Right renal pelvis (tissue), 4 donors: ENCODE results near the gene CABLES2. TPM values are rescaled to one million over a fixed set of nuclear protein-coding genes. Genes with fewer than 3 reads are reported as not detected.

Experiments used
- DNase-seq, 4 donors: peaks; one replicate each; pipeline ENCODE4 v3.0.0-alpha.2; 2013; ENCODE audit warnings: low read depth in 4 of 4, low spot score in 3 of 4, missing footprints in 1 of 4
- polyA plus RNA-seq, 4 donors: library from polyadenylated mRNA; unstranded; fragments of 120-200 nt; gene quantifications; one replicate each; pipeline ENCODE4 v1.2.1, GENCODE V29; 2013; ENCODE audit not compliant: insufficient read length in 4 of 4

CABLES2 gene
- polyA plus RNA-seq, 4 donors, result 9.4 to 11.8 (median 10.4) TPM

GRCh38 chr20:62353289-62354030 lies 53.6 kb downstream of the CABLES2 start:
- DNase-seq, result no peak

DNA sequence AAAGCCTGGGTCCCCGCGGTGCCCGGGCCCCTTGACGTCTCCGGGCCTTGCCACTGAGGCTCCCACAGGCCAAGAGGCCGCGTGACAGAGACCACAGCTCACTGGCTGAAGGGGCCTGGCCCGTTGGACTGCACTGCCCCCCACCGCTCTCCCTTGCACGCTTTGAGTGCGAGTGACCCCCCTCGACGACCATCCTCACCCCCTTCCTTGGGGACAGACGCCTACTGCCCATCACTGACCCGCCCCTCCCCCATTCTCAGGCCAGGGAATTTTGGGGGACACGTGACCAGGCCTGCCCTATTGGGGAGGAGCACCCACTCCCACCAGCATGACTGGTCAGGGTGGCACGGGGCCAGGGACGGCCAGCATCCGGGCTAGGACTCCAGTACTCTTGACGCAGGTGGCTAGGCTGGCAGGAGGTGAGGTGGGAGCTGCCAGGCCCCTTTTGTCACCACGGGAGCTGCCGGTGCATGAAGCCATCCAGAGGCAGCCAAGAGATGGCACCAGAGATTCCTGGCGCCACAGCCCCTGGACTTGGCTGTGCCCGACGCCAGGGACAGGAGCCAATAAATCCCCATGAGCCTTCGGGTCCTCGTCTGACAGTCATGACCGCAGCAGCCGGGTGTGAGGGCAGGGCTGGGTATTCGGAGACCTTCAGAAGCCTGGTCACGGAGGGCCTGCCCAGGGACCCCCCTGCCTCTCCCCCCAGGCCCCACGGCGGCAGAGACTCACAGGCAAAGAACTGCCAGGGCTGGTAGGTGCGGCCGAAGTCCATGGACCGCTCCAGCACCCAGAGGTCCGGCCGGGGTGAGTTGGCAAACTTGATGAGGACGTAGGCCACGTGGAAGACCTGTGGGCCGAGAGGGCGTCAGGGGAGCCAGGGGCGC lies 54.4 kb downstream of the CABLES2 start:
- no peak for DNase-seq

DNA sequence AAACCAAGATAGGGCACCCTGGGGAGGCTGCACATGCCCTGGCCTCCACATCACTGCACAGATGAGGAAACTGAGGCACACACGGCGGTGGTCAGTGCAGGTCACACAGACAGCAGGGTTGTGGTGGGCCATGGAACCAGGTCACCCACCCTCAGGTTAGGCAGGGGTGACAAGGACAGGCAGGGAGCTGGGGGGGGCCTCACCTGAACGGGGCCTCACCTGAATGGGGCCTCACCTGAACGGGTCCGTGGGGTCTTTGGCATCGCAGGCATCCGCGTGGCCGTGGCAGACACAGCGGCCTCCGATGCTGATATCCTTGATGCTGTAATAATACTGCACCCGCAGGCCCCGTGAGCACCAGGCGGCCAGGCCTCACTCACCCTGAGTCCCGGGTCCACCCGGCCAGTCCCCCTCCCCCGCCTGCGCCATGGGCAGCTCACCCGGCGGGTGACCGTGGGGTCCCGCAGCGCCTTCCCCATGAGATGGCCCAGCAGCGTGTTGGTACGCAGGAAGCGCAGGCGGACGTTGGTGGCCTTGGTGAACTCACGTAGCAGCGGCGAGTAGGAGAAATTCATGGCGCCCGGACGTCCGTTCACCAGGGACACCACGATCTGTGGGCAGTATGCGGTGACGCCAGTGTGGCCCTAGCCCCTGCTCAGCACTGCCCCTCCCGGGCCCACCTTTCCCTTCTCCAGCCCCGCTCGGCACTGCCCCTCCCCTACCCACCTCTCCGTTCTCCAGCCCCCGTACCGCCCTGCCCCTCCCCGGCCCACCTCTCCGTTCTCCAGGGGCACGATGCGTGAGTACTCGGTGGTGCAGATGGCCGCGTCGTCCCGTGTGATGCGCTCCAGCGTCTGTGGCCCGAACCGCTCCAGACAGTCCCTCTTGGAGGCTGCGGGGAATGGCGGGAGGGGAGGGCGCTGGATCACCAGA lies 55.4 kb downstream of the CABLES2 start:
- no peak for DNase-seq

DNA sequence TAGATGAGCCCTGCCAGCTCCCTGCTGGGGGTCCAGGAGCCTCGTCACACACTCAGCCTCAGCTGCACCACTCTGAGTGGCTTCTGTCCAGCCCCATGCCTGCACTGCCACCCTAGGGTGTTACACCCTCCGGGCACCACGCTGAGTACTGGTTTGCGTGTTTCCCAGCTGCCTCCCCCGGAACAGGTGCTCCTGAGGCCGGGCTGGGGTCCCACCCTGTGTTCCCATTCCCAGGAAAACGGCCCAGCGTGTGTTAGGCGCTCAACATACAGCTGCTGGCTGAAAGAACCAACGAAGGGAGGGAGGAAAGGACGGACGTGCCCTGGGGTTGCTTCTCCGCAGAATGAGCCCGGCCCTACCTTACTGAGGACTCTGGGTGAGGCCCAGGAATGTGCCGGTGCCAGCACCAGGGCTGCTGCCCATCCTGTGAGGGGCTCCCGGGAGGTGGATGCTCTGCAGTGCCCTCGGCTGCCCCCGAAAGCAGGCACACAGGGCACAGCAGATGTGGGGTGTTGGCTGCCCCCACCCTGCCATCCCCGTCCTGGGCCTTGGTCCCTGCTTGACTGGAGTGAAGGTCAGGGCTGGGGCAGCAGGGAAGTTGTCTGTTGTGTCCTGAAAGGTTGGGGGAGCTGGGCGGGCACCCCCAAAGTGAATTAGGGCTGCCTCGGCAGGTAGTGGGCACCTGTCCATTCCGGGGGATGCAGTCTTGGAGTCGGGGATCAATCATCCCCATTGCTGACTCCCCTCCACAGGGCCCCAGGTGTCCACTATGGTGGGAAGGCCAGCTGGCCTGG lies 56.3 kb downstream of the CABLES2 start:
- no peak for DNase-seq

- no peak for DNase-seq
Observed at GRCh38 chr20:62350098-62350628, 56.9 kb downstream of the CABLES2 start.

DNA sequence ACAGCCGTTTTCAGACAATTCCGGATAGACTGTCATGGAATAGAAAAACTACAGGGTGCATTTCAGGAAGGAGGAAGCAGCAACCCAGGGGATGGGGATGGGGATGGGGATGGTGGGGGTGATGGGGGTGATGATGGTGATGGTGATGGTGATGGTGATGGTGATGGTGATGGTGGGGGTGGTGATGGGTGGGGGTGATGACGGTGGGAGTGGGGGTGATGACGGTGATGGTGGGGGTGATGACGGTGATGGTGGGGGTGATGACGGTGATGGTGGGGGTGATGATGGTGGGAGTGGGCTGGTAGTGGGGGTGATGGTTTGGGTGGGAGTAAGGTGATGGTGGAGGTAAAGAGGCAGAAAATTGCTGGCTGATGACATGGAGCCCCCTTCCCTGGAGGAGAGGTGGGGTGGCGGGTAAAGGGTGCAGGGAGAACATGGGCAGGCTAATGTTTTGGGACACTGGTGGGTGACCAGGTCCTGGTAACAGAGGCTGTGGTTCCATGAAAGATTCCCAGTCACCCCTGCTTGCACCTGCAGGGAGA lies 57.5 kb downstream of the CABLES2 start:
- DNase-seq, result no peak

DNA sequence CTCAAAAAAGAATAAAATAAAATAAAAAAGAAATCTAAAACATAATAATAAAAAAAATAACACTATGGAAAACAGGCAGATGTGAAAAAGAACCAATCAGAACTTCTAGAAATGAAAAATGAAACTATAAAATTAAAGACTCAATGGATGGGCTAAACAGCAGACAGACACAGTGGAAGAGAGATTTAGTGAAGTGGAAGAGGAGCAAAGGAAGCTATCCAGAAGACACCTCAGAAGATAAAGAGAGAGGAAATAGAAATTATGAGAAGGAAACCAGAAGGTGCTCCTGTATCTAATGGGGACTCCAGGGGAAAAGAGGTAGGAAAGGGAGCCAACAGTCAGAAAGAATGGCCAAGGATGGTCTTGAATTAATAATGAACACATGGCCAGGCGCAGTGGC lies 58.5 kb downstream of the CABLES2 start:
- no peak for DNase-seq

GRCh38 chr20:62347445-62347844 lies 59.6 kb downstream of the CABLES2 start:
- no peak for DNase-seq

DNA sequence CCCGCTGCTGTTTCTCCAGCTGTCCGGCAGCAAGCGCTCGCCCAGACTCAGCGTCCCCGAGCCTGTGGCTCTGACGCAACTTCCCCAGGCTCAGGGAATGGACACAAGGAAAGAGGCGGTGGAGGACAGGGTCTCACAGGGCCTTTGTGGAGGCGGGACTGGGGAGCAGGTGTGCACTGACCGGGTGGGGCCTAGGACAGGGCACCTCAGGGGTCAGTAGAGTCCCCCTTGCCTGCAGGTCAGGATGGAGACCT lies 60.0 kb downstream of the CABLES2 start:
- no peak for DNase-seq

DNA sequence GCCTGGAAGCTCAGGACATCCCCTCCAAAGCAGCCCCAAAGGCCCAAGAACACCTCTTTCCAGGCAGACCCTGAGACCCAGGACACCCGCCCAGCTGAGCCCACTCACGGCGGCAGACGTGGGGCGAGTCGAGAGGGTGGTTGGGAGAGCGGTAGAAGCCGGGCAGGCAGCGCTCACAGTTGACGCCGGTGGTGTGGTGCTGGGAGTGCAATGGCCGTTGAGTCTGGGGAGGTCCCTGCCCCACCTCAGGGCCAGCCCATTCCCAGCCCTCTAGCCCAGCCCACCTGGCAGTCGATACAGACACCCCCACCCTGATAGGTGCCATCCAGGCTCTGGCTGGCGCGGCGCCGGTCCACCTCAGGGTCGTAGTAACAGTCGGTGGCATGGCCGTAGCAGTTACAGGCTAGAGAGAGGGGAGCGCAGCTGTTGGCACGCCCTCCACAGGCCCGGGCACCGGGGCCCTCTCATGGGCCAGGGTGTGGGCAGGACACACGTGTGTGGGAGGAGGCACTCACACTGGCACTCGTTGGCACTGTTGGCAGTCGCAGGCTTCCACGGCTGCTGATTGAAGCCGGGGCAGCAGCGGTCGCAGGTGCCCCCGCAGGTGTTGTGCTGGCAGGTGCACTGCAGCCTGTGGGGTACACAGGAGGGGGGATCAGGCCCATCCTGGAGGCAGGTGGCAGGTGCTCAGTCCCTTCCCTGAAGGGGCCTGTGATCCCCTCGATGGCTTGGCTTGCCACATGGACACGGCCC lies 60.5 kb downstream of the CABLES2 start:
- DNase-seq, result no peak

DNA sequence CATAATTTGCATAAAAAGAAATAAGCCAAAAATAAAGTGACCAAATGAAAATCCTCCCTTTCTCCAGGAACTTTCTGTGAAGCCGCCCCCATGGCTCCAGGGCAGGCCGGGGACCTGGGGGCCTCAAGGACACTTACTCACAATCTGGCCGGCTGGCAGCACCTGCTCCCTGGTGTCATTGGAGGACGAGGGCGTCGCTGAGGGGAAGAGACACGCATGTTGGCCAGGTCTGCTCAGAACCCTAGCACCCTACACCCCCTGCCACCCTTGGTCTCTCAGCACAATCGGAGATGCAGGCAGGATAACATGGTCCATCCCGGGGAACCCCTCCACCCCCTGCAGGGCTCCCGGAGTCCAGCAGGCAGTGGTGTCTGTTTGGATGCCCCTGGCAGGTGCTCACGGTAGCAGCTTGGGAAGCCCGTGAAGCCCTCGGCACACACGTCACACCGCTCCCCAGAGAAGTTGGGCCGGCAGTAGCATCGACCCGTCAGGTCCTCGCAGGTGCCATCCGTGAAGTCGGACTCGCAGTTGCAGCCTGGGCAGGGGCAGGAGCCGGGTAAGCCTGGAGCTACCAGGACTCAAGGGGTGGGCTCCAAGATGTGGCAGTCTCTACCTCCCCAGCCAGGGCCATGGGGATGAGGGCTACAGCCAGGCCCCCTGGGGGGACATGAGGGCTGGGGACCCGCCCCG lies 61.3 kb downstream of the CABLES2 start:
- DNase-seq, result no peak

DNA sequence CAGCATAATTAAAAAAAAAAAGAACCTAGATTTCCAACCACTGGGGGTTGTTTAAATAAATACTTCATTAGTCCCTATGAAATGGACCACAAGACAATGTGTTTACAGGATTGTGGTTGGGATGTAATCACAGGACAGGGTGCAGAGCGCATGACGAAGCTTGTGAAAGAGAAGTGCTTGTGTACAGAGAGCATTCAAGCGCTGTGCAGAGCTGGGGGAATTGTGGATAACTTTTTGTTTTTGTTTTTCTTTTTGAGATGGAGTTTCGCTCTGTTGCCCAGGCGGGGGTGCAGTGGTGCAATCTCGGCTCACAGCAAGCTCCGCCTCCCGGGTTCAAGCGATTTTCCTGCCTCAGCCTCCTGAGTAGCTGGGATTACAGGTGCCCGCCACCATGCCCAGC lies 62.3 kb downstream of the CABLES2 start:
- DNase-seq, result no peak

- no peak for DNase-seq
Observed at GRCh38 chr20:62344092-62344491, 63.0 kb downstream of the CABLES2 start.

GRCh38 chr20:62342910-62343309 lies 64.2 kb downstream of the CABLES2 start:
- DNase-seq, result no peak

DNA sequence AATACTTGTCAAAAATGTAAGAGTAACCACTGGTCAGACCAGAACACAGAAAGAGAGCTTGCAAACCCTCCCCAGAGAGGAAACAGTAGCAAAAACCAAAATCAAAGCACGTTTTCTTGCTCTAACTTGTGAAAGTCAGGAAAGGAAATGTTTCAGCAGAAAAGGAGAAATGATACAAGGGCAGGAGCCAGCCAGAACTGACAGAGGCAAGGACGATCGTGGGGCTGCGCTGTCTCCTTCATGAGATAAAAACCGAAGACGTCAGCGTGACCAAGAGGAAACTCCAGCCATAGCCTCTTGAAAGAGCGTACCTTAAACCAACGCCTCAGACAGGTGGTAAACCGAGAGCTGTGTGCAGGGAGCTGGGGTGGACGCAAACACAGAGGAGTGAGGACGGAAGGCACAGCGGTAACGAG lies 67.4 kb downstream of the CABLES2 start:
- DNase-seq, result no peak
